Stimulated activated naive B cell treated with anti-CD40 and anti-IgM and Interleukin-4, amounts not matched to agents 10 μg/mL and 1 μg/mL and 100 μg/mL, for 72 hours (primary cell): ENCODE data around the gene BZW2.

Experiments
- ATAC-seq, 2 donors: fragments of 150-1000 bp; cut with Tn5 transposase; replicated peaks; 2 replicates each; pipeline ENCODE4 v1.10.0; 2021; ENCODE audit warnings: moderate library complexity in 1 of 2
- DNase-seq: peaks from one replicate; pipeline ENCODE4 v3.0.0; 2021
- H3K27ac Mint-ChIP-seq: one replicate; pipeline ENCODE4 v1.8.0; 2022; ENCODE audit warnings: mild to moderate bottlenecking, mixed read lengths
- H3K27me3 Mint-ChIP-seq, 2 donors: one replicate each; pipeline ENCODE4 v1.8.0; 2022; ENCODE audit warnings: mixed read lengths in 2 of 2
- H3K36me3 Mint-ChIP-seq, 2 donors: one replicate each; pipeline ENCODE4 v1.8.0; 2022; ENCODE audit warnings: mixed read lengths in 2 of 2, mild to moderate bottlenecking in 1 of 2
- H3K4me1 Mint-ChIP-seq, 2 donors: one replicate each; pipeline ENCODE4 v1.8.0; 2022; ENCODE audit warnings: mixed read lengths in 2 of 2, mild to moderate bottlenecking in 1 of 2
- H3K4me3 Mint-ChIP-seq, 2 donors: one replicate each; pipeline ENCODE4 v1.8.0; 2022; ENCODE audit warnings: mild to moderate bottlenecking in 2 of 2, mixed read lengths in 2 of 2, moderate library complexity in 1 of 2
- H3K9me3 Mint-ChIP-seq, 2 donors: one replicate each; pipeline ENCODE4 v1.8.0; 2022; ENCODE audit warnings: mixed read lengths in 2 of 2, mild to moderate bottlenecking in 1 of 2

BZW2 gene

DNA sequence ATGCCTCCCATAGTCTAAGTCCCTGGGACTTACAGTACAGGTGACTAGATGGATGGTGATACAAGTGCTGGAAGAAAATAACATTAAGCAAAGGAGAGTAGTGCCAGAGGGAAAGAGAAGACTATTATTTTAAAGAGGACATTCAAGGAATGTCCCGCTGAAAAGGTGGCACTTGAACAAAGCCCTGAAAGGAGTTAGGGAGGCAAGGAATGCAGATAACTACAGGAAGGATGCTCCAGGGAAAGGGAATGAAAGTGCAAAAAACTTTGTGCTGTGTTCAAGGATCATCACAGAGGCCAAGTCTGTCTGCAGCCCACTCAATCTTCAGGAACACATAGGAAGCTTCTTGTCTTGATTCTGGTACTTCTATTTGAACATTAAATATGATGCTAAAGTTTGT lies 15.3 kb upstream of the BZW2 start:
- no peaks in the 10 kb centered on the region for H3K27me3 Mint-ChIP-seq
- no peak for DNase-seq
- no peaks in the 10 kb centered on the region for H3K9me3 Mint-ChIP-seq
- H3K36me3 Mint-ChIP-seq = peaks cover 14 to 23% of the 10 kb centered on the region in 2 donors
- H3K4me1 Mint-ChIP-seq = peaks cover 0 to 5% of the 10 kb centered on the region in 2 donors
- H3K27ac Mint-ChIP-seq = no peak overlapping the region
- no peak overlapping the region for H3K4me3 Mint-ChIP-seq
- no peak for ATAC-seq

DNA sequence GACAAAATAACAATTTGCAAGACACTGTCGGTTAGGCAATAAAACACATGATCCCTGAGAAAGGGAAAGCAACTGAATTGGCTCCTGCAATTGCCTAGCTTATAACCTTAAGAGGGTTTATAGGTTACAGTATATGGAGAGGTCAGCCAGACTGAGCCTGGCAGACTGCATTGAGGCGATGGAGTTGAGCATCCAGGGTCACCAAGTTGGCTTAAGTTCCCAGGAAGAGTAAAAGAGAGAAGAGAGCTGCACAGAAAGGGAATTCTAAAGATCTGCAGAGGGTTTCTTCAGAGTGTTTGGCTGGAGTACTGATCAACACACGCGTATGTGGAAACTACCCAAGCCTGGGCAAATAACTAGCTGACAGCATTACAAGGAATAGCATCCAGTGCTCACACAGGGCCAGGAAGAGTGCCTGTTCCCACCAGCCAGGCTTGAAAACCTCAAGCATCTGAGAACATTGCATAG lies 11.7 kb upstream of the BZW2 start:
- ATAC-seq = no peak
- H3K36me3 Mint-ChIP-seq = peaks cover 14 to 23% of the 10 kb centered on the region in 2 donors
- no peak for DNase-seq
- no peaks in the 10 kb centered on the region for H3K9me3 Mint-ChIP-seq
- H3K27me3 Mint-ChIP-seq = no peaks in the 10 kb centered on the region
- peaks cover 4 to 23% of the 10 kb centered on the region in 2 donors for H3K4me1 Mint-ChIP-seq
- H3K27ac Mint-ChIP-seq = no peak overlapping the region
- no peak overlapping the region for H3K4me3 Mint-ChIP-seq

GRCh38 chr7:16636555-16637101 lies 9.4 kb upstream of the BZW2 start:
- no peaks in the 10 kb centered on the region for H3K27me3 Mint-ChIP-seq
- H3K4me3 Mint-ChIP-seq = no peak overlapping the region
- H3K9me3 Mint-ChIP-seq = no peaks in the 10 kb centered on the region
- peaks cover 4 to 25% of the 10 kb centered on the region in 2 donors for H3K4me1 Mint-ChIP-seq
- H3K36me3 Mint-ChIP-seq = peaks cover 10 to 18% of the 10 kb centered on the region in 2 donors
- ATAC-seq = no peak
- no peak for DNase-seq
- H3K27ac Mint-ChIP-seq = no peak overlapping the region

DNA sequence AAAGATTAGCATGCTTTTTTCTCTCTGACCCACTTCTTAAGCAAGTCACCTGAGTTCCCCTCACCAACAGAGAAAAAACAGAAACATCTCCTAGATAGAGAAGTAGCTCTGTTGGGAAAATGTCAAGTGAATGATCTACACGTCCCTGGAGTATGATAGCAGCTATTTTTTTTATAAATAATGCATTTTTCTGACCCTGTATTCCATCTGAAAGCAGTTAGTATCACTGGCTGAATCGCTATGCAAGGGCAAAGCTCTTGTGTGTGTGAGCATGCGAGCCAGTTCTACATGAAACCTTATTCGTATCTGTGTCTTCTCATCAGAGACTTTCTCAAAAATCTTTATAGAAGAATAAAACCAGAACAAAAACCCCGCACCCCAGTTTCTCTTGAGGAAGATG lies 8.6 kb upstream of the BZW2 start:
- ATAC-seq (peak; percentile 69 to 70), DNase-seq (no peak)
- H3K36me3 Mint-ChIP-seq = peaks cover 5 to 12% of the 10 kb centered on the region in 2 donors
- H3K27me3 Mint-ChIP-seq = no peaks in the 10 kb centered on the region
- peaks cover 4 to 29% of the 10 kb centered on the region in 2 donors for H3K4me1 Mint-ChIP-seq
- H3K4me3 Mint-ChIP-seq = peak overlapping the region in 1 of 2 donors; percentile 14
- H3K27ac Mint-ChIP-seq = no peak overlapping the region
- H3K9me3 Mint-ChIP-seq = no peaks in the 10 kb centered on the region

GRCh38 chr7:16638282-16639280 lies 7.4 kb upstream of the BZW2 start:
- H3K36me3 Mint-ChIP-seq = peaks cover 5 to 11% of the 10 kb centered on the region in 2 donors
- no peak overlapping the region for H3K4me3 Mint-ChIP-seq
- H3K27ac Mint-ChIP-seq = no peak overlapping the region
- ATAC-seq (no peak), DNase-seq (no peak)
- H3K27me3 Mint-ChIP-seq = no peaks in the 10 kb centered on the region
- no peaks in the 10 kb centered on the region for H3K9me3 Mint-ChIP-seq
- peaks cover 4 to 30% of the 10 kb centered on the region in 2 donors for H3K4me1 Mint-ChIP-seq

- Mint-ChIP-seq H3K27ac (peak overlapping the region; percentile 77), H3K36me3 (peaks cover 6 to 17% of the 10 kb centered on the region in 2 donors), H3K9me3 (no peaks in the 10 kb centered on the region), H3K27me3 (no peaks in the 10 kb centered on the region), H3K4me1 (peaks cover 29 to 44% of the 10 kb centered on the region in 2 donors), H3K4me3 (peak overlapping the region; percentile 98)
- ATAC-seq (no peak), DNase-seq (no peak)
These were observed 1.8 kb upstream of the BZW2 start for GRCh38 chr7:16644157-16644556.

DNA sequence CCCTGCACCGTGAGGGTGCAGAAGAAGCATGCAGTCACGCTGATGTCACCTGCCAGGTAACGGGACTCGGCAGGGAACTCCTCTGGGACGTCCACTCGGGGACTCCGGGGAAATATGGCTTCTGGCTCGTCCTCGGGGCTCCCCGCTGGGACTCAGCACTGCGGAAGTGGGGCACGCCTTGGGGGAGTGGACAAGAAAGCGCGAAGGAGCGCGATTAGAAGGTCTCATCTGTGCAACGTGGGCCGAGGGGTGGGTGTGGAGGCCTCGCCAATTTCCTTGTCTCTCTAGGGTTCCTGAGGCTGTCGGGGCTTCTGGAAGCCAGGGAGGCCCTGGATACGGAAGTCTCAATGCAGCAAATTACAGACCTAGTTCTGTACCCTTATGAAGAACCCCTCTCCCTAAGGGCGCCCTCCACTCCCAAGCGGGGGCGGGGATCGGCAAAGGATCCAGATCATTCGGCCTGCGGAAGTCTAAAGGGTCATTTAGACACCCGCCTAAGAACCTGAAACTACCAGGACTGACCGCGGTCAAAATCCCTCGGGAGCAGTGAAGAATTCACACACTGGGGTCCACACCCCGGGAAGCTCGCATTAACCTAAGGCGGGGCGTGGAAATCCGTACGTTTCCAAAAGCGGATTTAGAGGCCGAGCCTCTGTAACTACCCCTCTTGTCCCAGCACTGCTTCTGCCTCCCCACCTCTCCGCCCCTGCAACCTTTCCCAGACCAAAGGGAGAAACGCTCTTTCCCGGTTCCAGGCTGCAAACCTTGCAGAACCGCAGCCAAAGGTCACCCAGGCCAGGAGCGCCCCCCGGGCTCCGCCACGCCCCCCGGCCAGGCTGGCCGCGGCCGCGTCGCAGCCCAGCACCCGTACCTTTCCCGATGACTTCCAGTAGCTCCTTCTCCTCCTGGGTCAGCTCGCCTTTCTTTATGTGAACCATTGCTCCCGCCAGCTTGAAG lies 1.1 kb upstream of the BZW2 start:
- Mint-ChIP-seq H3K27ac (peak overlapping the region; percentile 100), H3K9me3 (no peaks in the 10 kb centered on the region), H3K36me3 (peaks cover 6 to 19% of the 10 kb centered on the region in 2 donors), H3K27me3 (no peaks in the 10 kb centered on the region), H3K4me3 (peak overlapping the region; percentile 98), H3K4me1 (peaks cover 30 to 47% of the 10 kb centered on the region in 2 donors)
- peak; percentile 40 for DNase-seq
- ATAC-seq = peak; percentile 44 to 49

DNA sequence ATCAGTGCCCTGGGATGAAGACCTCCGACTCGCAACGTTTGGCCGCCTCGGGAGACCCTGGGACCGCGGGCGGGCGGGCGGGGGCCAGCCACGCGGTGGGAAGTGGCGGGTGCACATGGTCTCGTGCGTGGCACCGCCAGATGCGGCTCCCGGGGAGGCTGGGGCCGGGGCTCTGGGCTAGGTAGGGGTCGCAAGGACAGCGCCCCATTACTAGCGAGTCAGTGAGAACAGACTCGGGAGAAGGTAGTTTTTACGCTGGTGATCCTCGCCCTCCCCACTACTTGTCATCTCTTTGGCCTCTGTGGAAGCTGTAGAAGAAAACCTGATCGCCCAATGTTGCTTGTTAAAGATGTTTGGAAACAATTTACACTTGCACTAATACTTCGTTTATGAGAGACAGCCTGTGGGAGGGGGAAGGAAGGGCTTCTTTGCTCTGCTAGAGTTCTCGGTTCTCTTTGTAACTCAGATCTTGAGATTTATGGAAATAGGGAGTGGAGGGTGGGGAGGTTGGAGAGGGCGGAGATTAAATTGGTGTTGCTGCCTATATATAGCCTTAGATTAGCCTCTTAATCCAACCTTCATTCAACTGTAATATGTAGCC lies 591 bp downstream of the BZW2 start:
- DNase-seq (no peak), ATAC-seq (peak; percentile 16 to 19)
- H3K9me3 Mint-ChIP-seq = no peaks in the 10 kb centered on the region
- H3K4me1 Mint-ChIP-seq = peaks cover 32 to 55% of the 10 kb centered on the region in 2 donors
- no peaks in the 10 kb centered on the region for H3K27me3 Mint-ChIP-seq
- H3K36me3 Mint-ChIP-seq = peaks cover 9 to 26% of the 10 kb centered on the region in 2 donors
- H3K27ac Mint-ChIP-seq = peak overlapping the region; percentile 100
- H3K4me3 Mint-ChIP-seq = peak overlapping the region; percentile 98

GRCh38 chr7:16647435-16647960 lies 1.5 kb downstream of the BZW2 start:
- ATAC-seq (no peak), DNase-seq (no peak)
- H3K9me3 Mint-ChIP-seq = no peaks in the 10 kb centered on the region
- H3K4me3 Mint-ChIP-seq = peak overlapping the region; percentile 98
- peaks cover 32 to 53% of the 10 kb centered on the region in 2 donors for H3K4me1 Mint-ChIP-seq
- no peaks in the 10 kb centered on the region for H3K27me3 Mint-ChIP-seq
- H3K27ac Mint-ChIP-seq = no peak overlapping the region
- peaks cover 9 to 28% of the 10 kb centered on the region in 2 donors for H3K36me3 Mint-ChIP-seq

DNA sequence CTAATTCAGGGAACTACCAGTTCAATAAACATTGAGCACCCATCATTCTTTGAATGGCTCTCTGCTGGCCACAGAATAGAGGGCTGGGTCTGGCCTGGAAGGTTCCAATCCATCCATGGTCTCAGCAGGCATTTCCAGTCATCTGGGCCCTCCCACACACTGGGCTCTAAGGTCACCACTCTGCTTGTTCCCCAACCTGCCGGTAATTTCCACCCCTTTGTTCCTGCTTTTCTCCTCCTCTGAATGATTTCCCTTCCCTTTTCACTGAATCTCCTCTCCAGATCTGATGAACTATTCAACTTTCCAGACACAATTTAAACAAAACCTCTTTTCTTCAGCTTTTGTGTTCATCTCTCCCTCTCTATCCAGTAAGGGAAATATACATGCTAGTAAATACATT lies 2.6 kb downstream of the BZW2 start:
- Mint-ChIP-seq H3K9me3 (no peaks in the 10 kb centered on the region), H3K27me3 (no peaks in the 10 kb centered on the region), H3K27ac (no peak overlapping the region), H3K4me3 (peak overlapping the region; percentile 4 to 17), H3K4me1 (peaks cover 34 to 62% of the 10 kb centered on the region in 2 donors), H3K36me3 (peaks cover 13 to 37% of the 10 kb centered on the region in 2 donors)
- ATAC-seq = no peak
- no peak for DNase-seq

DNA sequence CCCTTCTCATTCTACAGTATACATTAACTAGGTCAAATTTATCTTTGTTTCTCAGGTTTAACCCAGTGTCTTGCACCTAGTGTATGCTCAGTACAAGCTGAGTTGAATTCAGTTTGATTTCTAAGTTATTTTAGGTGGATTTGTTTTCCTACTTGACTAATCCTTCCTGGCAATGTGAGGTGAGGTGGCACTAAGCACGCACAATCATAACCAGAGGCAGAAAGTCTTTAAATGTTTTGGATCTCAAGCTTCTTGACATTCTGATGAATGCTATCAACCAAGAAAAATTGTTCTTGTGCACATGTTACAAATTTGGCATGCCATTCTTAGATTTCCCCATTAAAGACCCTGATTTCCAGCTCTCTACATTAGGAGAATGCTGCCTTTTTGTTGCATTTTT lies 3.2 kb downstream of the BZW2 start:
- Mint-ChIP-seq H3K27me3 (no peaks in the 10 kb centered on the region), H3K9me3 (no peaks in the 10 kb centered on the region), H3K27ac (no peak overlapping the region), H3K4me3 (no peak overlapping the region), H3K36me3 (peaks cover 14 to 34% of the 10 kb centered on the region in 2 donors), H3K4me1 (peaks cover 28 to 57% of the 10 kb centered on the region in 2 donors)
- ATAC-seq (no peak), DNase-seq (no peak)

- H3K27me3 Mint-ChIP-seq = no peaks in the 10 kb centered on the region
These were observed 4.3 kb downstream of the BZW2 start for GRCh38 chr7:16650266-16650665.

More at GRCh38 chr7:16650266-16650665, 4.3 kb downstream of the BZW2 start:
- ATAC-seq (no peak), DNase-seq (no peak)
- Mint-ChIP-seq H3K27ac (no peak overlapping the region), H3K4me1 (peaks cover 25 to 52% of the 10 kb centered on the region in 2 donors), H3K9me3 (no peaks in the 10 kb centered on the region), H3K4me3 (no peak overlapping the region), H3K36me3 (peaks cover 14 to 33% of the 10 kb centered on the region in 2 donors)
